ENCODE results near the gene NTRK3.

The NTRK3 gene

GRCh38 chr15:88022716-88023115, 233.8 kb downstream of the NTRK3 start:
- no peak for DNase-seq

- DNase-seq, result no peak
Observed at GRCh38 chr15:88021601-88022000, 234.9 kb downstream of the NTRK3 start.

DNA sequence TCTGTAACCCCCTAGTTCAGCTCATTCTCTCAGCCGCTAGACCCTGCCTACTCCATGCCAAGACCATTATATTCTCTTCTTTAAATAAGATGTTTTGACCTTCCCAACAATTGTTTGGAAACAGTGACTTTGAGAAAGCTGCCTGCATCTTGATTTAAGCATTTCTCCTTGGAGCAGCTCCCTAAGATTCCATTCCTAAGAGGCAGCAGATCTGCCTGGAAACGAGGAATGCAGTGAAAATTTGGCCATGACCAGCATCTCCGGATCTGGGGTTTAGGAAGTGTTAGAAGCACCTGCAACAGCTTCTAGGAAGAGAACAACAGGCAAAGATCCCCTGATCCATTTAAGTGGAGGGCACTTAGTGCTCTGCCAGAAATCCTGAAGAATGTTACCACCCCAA, 235.7 kb downstream of the NTRK3 start:
- no peak for DNase-seq

- DNase-seq, result no peak
Observed at GRCh38 chr15:88019656-88020055, 236.9 kb downstream of the NTRK3 start.

- no peak for DNase-seq
Observed at GRCh38 chr15:88018869-88019641, 237.5 kb downstream of the NTRK3 start.

DNA sequence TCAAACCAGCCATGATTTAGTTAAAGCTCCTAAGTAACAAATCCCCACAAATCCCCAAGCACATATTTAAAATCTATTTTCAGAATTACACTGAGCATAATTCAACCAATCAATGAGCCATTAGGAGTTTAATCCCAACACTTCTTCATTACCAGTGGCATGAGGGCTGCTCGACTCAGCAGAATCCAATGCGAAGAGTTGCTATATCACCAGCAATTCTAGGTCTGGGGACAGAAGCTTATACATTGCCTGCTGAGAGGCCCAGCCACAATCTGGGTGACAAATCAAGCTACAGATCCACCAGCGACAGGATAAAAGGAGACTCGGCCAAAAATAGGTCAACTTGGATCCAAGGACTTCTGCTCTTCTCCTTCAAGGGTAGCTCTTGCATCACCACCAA, 238.8 kb downstream of the NTRK3 start:
- DNase-seq, result no peak

DNA sequence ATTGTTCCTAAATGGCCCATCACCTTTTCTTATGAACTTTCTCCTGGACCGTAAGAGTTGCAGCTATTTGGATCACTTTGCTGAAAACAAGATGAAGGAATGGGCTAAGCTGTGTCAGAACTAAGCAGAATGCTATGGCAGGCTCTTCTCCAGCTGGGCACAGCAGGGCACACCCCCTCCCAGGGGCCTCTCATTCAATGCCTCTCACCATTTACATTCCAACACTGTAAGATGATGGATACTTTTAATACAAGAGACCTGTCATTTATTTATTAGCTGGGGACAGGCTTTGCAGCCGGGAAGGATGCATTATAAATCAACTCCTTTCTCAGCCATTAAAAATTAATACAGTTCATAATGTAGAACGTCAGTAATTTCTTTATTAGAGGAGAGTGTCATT, 240.1 kb downstream of the NTRK3 start:
- no peak for DNase-seq

GRCh38 chr15:88015228-88015860, 241.2 kb downstream of the NTRK3 start:
- DNase-seq, result no peak

DNA sequence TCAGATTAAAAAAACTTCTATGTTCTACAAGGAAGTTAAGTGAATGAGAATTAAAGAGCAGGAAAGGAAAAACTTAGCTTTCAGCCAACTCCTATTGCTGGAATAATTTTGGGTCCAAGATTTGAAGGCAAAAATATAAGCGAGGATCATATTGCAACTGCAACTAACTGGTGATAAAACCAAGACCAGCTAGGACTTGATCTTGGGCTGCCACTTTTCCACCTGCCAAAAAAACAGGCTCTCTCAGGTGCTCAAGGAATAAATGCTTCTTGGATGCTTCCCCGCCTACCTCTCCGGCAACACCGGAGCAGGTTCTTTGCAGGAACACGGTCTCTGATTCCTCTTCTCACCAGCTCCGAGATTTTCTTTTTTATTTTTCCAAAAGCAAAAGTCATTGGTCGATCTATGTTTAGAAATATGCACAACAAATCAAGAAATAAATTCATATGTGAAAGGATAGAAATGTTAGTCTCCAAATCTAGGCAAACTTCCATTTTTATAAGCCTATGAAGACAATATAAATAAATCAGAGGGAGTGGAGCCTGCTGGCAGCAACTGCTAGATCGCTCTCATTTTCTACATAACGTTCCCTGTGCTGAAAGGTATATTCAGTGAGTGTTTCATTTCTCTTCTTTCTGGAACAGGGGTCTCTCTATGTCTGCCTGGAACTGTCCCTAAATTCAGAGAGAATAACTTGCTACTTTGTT, 241.9 kb downstream of the NTRK3 start:
- no peak for DNase-seq

GRCh38 chr15:88013111-88013510, 243.4 kb downstream of the NTRK3 start:
- no peak for DNase-seq

DNA sequence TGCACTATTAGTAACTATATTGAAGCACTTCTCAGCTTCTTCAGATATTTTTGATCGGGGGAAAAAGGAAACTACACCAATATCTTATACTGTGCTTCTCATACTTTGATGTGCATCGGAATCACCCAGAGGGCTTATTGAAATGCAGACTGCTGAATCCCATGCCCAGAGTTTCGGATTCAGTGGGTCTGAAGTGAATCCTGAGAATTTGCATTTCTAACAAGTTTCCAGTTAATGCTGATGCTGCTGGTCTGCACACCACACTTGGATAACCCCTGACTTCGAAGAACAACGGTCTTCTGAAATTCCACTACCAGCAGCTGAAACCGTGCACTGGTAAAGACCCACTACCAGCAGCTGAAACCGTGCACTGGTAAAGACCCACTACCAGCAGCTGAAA, 243.9 kb downstream of the NTRK3 start:
- DNase-seq, result no peak

- DNase-seq, result no peak
Observed at GRCh38 chr15:88012233-88012632, 244.3 kb downstream of the NTRK3 start.

DNA sequence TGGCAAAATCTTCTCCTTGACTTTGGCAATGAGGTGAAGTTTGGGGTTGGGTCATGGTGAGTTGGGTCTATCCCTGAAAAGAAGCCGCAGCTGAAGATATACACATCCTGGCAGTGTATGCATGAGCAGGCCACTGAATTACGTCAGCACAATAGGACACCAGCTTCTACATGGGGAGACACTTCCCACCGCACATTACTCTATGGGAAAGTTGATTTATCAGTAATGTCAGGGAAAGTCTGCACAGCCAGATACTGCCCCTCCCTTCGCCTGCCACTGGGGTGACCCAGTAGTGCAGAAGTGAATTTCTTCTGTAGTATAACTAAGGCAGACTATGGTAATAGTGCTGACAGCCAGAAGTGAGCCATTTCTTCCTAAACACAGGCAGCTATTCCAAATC, 245.0 kb downstream of the NTRK3 start:
- no peak for DNase-seq

DNA sequence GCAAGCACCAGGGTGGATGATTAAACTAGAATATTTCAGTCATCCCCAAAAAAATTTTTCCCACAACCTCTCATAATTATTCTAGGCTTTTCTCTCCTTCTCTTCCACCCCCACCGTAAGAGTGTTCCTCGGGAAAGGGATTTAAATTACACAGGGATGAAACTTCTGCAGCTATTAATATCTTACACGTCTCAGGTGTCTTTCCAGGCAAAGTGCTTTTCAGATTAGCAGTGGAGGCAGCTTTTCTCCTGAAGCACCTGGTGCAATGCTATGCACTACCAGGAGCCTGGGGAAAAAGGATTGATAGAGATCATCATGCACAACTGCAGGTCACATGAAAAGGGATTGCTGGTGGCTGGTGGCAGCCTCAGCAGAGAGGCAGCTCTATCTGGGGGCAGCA, 250.4 kb downstream of the NTRK3 start:
- DNase-seq, result no peak

- no peak for DNase-seq
Observed at GRCh38 chr15:88004399-88004798, 252.1 kb downstream of the NTRK3 start.

DNA sequence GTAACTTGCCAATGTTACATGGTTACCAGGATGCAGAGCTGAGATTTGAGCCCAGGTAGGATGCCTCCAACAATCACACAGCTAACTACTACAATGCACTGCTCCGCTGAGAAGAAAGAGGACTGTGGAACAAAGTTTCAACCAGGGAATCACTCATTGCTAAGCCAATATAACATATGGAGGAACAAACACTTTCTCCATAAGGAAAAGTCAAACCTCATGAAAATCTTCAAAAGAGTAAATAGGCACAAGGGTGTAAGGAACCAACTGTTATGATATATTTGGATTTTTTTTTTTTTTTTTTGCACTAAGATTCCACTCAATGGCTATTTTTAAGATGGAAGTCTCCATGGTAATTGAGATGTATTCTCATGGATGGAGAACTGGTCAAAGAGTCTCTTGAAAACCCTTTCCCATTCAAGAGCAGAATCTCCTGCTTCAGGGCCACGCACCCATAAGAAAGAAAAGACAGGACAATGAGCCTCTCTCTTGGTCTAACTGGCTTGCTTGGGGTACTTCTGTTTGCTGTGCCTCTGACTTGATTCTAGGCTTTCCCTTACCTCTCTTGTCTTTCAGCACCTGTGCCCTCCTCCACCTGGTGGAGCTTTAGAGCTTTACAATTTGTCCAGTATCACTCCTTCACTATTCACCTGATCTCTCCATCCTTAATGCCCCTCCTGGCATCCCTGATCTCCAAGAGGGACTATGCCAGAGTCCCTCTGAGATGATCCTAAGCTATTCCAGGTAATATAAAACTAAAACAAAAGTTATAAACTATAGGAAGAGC, 252.8 kb downstream of the NTRK3 start:
- DNase-seq, result no peak

DNA sequence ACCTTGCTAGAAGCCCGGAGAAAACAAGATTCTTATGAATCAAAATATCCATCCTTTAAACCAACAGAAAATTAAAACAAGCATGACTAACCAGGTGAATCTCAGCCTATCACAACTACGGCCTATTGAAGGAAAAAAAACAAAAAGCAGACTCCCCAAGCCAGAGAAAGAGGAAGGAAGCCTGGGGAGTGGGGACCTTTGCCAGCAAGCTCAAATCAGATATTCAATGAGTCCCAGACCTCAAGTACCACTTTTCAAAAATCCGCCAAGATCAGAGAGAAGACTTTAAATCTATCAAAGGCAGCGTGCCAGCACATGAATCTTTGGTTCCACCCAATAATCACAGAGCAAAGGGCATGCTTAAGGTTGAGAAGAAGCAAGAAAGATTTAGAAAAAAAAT, 253.8 kb downstream of the NTRK3 start:
- no peak for DNase-seq

GRCh38 chr15:87998630-87999029, 257.9 kb downstream of the NTRK3 start:
- no peak for DNase-seq

DNA sequence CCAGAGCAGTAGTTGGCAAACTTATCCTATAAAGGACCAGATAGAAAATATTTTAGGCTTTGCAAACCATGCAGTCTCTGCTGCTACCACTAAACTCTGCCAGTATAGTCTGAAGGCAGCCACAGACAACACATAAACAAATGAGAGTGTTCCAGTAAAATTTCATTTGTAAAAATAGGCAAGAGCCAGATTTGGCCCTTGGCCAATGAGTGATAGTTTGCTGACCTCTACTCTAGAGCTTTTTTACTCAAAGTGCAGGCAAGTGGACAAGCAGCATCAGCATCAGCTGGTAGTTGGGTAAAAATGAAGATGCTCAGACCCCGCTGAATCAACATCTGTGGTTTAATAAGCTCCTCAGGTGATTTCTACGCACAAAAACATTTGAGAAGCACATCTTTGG, 269.8 kb downstream of the NTRK3 start:
- DNase-seq, result no peak

DNA sequence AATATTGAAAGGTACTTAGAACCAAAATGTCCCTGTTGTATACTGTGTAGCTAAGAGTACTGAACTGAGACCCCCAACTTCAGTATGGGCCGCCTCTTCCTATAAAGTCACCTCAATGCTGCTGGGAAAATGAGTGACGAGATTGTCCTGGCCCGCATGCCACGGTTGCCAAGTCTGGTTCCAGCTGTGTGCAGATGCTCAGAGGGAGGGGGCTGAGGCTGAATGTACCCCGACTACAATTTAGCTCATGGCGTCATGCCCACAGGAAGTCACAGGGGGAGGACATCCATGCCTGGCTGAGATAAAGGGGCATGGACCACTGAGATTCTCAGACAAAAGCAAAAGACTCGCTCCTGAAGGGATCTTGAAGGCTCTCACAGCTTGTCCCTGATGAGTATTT, 271.1 kb downstream of the NTRK3 start:
- no peak for DNase-seq

DNA sequence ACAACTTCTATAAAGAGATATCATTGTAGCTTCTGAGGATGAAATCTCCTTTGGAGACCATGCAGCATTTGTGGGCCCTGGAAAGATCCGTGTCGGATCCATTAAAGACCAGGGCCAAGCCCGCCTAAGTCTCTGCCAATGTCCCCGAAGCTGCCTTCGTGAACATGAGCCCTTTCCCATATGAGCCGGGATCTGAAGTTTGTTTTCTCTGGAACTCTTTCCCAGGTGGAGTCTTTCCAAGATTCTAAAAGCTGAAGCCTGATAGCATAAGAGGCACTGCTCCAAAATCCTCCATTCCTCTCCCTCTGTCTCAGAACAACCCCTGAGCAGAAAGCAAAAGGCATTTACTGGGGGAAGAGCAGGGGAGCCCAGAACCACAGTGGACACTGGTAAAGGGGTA, 274.6 kb downstream of the NTRK3 start:
- DNase-seq, result no peak

DNA sequence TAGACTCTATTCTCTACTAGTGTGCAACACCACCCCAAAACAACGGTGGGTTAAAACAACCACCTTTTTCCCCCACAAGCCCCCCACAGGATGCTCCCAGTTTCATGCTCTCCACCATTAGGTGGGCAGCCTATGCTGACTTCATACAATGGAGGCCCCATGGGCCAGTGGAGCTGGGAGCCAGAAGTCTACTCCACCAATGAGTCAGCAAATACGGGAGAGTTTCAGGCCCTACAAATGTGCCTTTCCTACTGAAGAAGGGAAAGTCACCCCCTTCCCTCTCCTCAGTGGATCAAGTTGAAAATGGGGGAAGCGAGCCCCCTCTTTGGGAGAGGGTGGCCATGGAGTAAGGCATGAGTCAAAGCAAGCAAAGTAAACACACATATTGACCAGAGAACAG, 278.6 kb downstream of the NTRK3 start:
- DNase-seq, result no peak

GRCh38 chr15:87976552-87976951, 280.0 kb downstream of the NTRK3 start:
- no peak for DNase-seq

All from CD4-positive, alpha-beta T cell treated with Interleukin-10 for 1 hour (primary cell).